Mammary epithelial cell (primary cell): ENCODE results near the gene ZNF697.

ENCODE experiments used
- CTCF ChIP-seq, 2 donors: IDR thresholded peaks in 1 of 2; conservative IDR thresholded peaks in 1 of 2; 2 replicates each; pipeline ENCODE4 v1.5.1; 2011 to 2012; ENCODE audit warnings: inconsistent platforms in 2 of 2, low read length in 2 of 2, mild to moderate bottlenecking in 2 of 2, control low read depth in 1 of 2, low read depth in 1 of 2; ENCODE audit not compliant: insufficient read depth in 1 of 2; ENCODE audit errors: extremely low read depth in 1 of 2
- EZH2 ChIP-seq: IDR thresholded peaks from 2 replicates; pipeline ENCODE4 v1.6.1; 2012; ENCODE audit warnings: low read length, inconsistent platforms, borderline replicate concordance

GRCh38 chr1:119647734-119648619 lies at the start of gene ZNF697:
- TF ChIP-seq EZH2 = no peak
- peak; percentile 4 to 11 for TF ChIP-seq CTCF (conservative IDR thresholded peaks at IDR 0.05 in 1 of 2, IDR thresholded peaks at IDR 0.05 in 1 of 2; ENCODE audit: extremely low read depth in 1 of 2, insufficient read depth in 1 of 2, low read depth in 1 of 2, low read length in 2 of 2)
